ENCODE measurements around the gene NET1.

DNA sequence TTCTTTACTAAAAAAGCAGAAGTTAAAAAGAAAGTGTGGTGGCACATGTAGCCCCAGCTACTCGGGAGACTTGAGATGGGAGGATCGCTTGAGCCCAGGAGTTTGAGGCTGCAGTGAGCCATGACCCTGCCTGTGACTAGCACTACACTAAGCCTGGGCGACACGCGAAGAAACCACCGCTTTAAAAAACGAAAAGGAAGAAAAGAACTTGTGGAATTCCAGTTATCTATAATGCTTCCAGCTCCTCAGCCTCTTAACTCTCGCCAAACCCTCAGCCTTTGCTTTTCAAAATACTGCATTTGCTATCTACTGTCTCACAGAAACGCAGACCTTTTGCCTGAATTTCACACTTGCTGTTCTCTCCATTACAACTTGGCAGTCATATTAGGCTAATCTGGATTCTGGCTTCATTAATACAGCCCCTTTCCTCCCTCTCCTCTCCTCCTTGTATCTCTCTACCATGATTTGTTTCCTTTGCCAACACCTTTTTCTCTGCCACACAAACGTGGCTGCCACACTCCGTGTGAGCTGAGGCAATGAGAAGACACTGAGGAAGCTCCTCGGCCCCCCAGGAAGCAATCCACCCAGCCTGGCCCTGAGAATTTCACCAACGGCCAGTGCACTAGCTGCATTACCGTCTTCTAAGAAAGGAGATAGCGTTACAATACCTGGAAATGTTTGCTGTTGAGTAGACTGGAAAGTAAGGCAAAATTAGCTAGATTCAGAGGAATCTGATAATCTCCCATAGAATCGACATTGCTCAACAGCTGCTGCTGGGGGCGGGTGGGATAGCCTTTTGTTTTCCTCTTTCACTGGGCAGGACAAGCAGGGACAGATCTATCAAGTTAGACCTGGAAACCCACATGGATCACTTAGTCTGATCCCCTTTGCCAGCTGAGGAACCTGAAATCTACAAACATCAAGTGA lies 49.8 kb downstream of the NET1 start:
- TF ChIP-seq CTCF (IDR thresholded peaks at IDR 0.05 in 8 of 11, conservative IDR thresholded peaks at IDR 0.05 in 3 of 11) = no peak
- no peak for TF ChIP-seq POLR2A (IDR thresholded peaks at IDR 0.05)
